T-helper 22 cell (primary cell): ENCODE results near the gene H2BK1.

Experiments used
- DNase-seq: peaks from one replicate; pipeline ENCODE4 v3.0.0-alpha.2; 2020; ENCODE audit warnings: low read depth

The H2BK1 gene

GRCh38 chr7:151245360-151246101, 35.2 kb upstream of the H2BK1 start:
- peak; percentile 50 for DNase-seq

- DNase-seq, result no peak
Measured at GRCh38 chr7:151244841-151245346, 34.6 kb upstream of the H2BK1 start.

- DNase-seq, result no peak
Measured at GRCh38 chr7:151244196-151244840, 34.0 kb upstream of the H2BK1 start.

- peak; percentile 43 for DNase-seq
Measured at GRCh38 chr7:151243408-151244195, 33.3 kb upstream of the H2BK1 start.

GRCh38 chr7:151243045-151243349, 32.7 kb upstream of the H2BK1 start:
- no peak for DNase-seq

- no peak for DNase-seq
Measured at GRCh38 chr7:151242159-151243044, 32.1 kb upstream of the H2BK1 start.

- no peak for DNase-seq
Measured at GRCh38 chr7:151241755-151242096, 31.4 kb upstream of the H2BK1 start.

- no peak for DNase-seq
Measured at GRCh38 chr7:151240942-151241754, 30.9 kb upstream of the H2BK1 start.

- no peak for DNase-seq
Measured at GRCh38 chr7:151240536-151240935, 30.2 kb upstream of the H2BK1 start.

- DNase-seq, result no peak
Measured at GRCh38 chr7:151239837-151240459, 29.7 kb upstream of the H2BK1 start.

GRCh38 chr7:151238924-151239836, 28.9 kb upstream of the H2BK1 start:
- no peak for DNase-seq

- DNase-seq, result no peak
Measured at GRCh38 chr7:151238190-151238810, 28.0 kb upstream of the H2BK1 start.

GRCh38 chr7:151237244-151238189, 27.2 kb upstream of the H2BK1 start:
- no peak for DNase-seq

GRCh38 chr7:151236406-151236805, 26.1 kb upstream of the H2BK1 start:
- DNase-seq, result no peak

- DNase-seq, result no peak
Measured at GRCh38 chr7:151235091-151235787, 25.0 kb upstream of the H2BK1 start.

- DNase-seq, result no peak
Measured at GRCh38 chr7:151233804-151234203, 23.5 kb upstream of the H2BK1 start.
